Measurements from ENCODE around the gene URAD. TPM values are rescaled to one million over a fixed set of nuclear protein-coding genes. Genes with fewer than 3 reads are reported as not detected.
A peak's percentile ranks its signal among the peaks of the same experiment; 100 is the strongest.

The URAD gene
- total RNA-seq, 1 donor from 2014 or later: not detected

GRCh38 chr13:27980280-27980998 is 8.1 kb downstream of the URAD start:
- H3K9me3 ChIP-seq: no peaks in the 10 kb centered on the region
- TF ChIP-seq CTCF (IDR thresholded peaks at IDR 0.05): no peak
- intact Hi-C loops (cut with DNase I): no loop called here
- ATAC-seq (peak in 1 of 2 donors; percentile 20), DNase-seq (no peak)
- H3K4me1 ChIP-seq: peaks cover 15% of the 10 kb centered on the region
- no peak overlapping the region for H3K27ac ChIP-seq
- no peak overlapping the region for H3K4me3 ChIP-seq
- peaks cover 92% of the 10 kb centered on the region for H3K27me3 ChIP-seq (ENCODE audit: low read depth)
- H3K36me3 ChIP-seq: no peaks in the 10 kb centered on the region

- DNase-seq (no peak), ATAC-seq (no peak)
- Histone ChIP-seq H3K27me3 (ENCODE audit: low read depth) (peaks cover 97% of the 10 kb centered on the region), H3K36me3 (no peaks in the 10 kb centered on the region), H3K9me3 (no peaks in the 10 kb centered on the region), H3K4me1 (peaks cover 15% of the 10 kb centered on the region), H3K4me3 (no peak overlapping the region), H3K27ac (no peak overlapping the region)
- intact Hi-C loops (cut with DNase I): no loop called here
- TF ChIP-seq CTCF (IDR thresholded peaks at IDR 0.05): no peak
These were observed 8.7 kb downstream of the URAD start for GRCh38 chr13:27979765-27980279.

- H3K27me3 ChIP-seq (ENCODE audit: low read depth): peaks cover 100% of the 10 kb centered on the region
- H3K27ac ChIP-seq: no peak overlapping the region
- intact Hi-C loops (cut with DNase I): no loop called here
- no peaks in the 10 kb centered on the region for H3K36me3 ChIP-seq
- no peak for ATAC-seq
- no peak for TF ChIP-seq CTCF (IDR thresholded peaks at IDR 0.05)
- peaks cover 15% of the 10 kb centered on the region for H3K4me1 ChIP-seq
- H3K4me3 ChIP-seq: no peak overlapping the region
- H3K9me3 ChIP-seq: no peaks in the 10 kb centered on the region
- DNase-seq: no peak
These were observed 9.4 kb downstream of the URAD start for GRCh38 chr13:27979001-27979643.

GRCh38 chr13:27978301-27978968 is 10.1 kb downstream of the URAD start:
- Histone ChIP-seq H3K4me1 (peaks cover 15% of the 10 kb centered on the region), H3K27ac (no peak overlapping the region), H3K27me3 (ENCODE audit: low read depth) (peaks cover 100% of the 10 kb centered on the region), H3K4me3 (no peak overlapping the region), H3K9me3 (no peaks in the 10 kb centered on the region), H3K36me3 (no peaks in the 10 kb centered on the region)
- intact Hi-C loops (cut with DNase I): no loop called here
- no peak for ATAC-seq
- DNase-seq: no peak
- no peak for TF ChIP-seq CTCF (IDR thresholded peaks at IDR 0.05)

GRCh38 chr13:27977476-27978300 is 10.8 kb downstream of the URAD start:
- Histone ChIP-seq H3K4me3 (no peak overlapping the region), H3K27me3 (ENCODE audit: low read depth) (peaks cover 100% of the 10 kb centered on the region), H3K27ac (no peak overlapping the region), H3K9me3 (no peaks in the 10 kb centered on the region), H3K4me1 (peaks cover 15% of the 10 kb centered on the region), H3K36me3 (no peaks in the 10 kb centered on the region)
- intact Hi-C loops (cut with DNase I): no loop called here
- ATAC-seq (no peak), DNase-seq (no peak)
- TF ChIP-seq CTCF (IDR thresholded peaks at IDR 0.05): no peak
